Activated T-helper 1 cell treated with Interleukin-2 at 50 U/mL for 16 hours (primary cell): ENCODE data around the gene POLDIP3.

Experiments
- DNase-seq: peaks from one replicate; pipeline ENCODE4 v3.0.0-alpha.2; 2020; ENCODE audit warnings: low read depth

Gene POLDIP3, protein sequence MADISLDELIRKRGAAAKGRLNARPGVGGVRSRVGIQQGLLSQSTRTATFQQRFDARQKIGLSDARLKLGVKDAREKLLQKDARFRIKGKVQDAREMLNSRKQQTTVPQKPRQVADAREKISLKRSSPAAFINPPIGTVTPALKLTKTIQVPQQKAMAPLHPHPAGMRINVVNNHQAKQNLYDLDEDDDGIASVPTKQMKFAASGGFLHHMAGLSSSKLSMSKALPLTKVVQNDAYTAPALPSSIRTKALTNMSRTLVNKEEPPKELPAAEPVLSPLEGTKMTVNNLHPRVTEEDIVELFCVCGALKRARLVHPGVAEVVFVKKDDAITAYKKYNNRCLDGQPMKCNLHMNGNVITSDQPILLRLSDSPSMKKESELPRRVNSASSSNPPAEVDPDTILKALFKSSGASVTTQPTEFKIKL

DNA sequence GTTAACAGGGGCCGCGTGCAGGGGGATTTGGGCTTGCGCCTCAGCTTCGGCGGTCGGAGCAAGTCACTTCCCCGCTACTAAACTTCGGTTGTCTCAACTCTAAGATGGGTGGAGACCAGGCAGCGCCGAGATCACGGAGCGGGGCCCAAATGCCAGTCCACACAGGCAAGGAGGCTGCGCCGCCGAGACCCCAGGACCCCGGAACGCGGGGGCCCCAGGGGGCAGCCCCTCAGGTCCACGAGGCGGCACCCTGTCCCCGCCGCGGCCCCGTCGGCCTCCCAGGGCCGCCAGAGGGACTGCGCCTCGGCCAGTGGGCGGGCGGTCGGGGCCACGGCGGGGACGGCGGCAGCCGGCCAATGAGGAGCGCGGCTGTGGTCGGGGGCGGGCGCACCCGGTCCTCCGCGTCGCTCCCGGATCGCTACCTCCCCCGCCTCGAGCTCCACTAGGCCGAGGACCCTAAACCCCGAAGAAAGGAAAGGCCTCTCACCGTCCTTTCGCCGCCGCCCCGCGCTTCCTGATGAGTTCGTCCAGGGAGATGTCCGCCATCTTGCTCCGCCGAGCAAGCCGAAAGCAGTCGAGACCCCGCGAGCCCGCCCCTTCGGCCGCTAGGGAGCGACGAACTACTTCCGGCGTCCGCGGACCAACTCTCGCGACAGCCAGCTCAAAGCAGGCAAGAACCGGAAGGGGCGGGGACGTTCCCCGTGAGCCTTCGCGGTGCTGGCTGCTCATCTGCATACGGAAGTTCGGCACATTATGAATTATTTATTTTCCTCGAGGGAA lies at the start of gene POLDIP3:
Gene POLDIP3 (minus strand): TSS at position 572 of the 780 bp plus-strand sequence. CDS start 26 bp downstream, at position 546.
- DNase-seq, result peak; percentile 99

DNA sequence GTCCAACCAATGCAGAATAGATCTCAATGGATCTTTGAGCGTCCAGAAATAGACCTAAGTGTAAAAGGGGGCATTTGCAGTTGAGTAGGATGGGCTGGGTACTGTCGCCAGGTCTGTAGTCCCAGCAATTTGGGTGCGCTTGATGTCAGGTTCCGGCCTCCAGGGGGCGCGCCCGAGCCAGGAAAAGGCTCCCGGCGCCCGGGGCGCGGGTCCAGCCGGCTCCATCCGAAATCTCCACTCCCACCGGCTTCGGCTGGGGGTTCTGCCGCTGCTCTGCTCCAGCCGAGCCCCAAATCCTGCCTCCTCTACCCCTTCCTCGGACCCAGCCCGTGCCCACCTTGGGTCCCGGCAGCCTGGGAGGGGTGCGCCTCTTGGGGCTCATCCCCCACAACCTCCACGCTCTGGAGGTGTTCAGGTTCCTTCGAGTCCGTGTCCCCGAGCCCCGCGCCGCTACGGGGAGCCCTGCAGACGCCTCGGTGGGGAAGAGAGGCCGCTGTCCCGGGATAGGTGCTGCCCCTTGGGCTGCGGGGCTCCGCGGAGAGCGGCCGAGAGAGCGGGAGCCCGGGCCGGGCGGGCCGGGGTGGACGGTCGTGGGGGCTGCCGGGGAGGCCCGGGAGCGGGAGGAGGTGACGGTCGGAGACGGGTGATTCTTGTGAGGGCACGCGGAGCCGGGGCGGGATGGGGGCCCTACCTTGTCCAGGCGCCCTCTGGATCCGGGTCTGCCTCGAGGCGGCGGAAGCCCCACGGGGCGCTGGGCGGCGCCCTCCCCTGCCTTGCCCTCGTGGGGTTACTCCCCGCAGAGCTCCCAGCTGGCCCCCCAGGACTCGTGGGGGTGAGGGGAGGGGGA lies 47.5 kb upstream of the POLDIP3 start:
- peak; percentile 68 for DNase-seq

DNA sequence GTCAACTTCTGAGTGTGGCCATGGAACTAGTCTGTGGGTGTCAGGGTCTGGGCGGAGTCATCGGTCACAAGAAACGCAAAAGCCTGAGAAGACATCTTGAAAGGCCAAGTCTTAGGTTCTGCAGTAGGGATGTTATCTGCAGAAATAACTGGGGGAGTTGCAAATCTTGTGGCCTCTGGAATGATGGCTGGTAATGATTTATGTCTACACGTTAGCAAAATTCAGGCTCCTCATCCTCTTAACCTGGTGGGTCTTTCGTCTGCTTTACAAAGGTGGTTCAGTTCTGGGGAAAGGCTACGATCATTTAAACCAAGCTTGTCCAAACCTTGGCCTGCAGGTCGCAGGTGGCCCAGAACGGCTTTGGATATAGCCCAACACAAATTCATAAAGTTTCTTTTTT lies 41.9 kb upstream of the POLDIP3 start:
- DNase-seq, result no peak

DNA sequence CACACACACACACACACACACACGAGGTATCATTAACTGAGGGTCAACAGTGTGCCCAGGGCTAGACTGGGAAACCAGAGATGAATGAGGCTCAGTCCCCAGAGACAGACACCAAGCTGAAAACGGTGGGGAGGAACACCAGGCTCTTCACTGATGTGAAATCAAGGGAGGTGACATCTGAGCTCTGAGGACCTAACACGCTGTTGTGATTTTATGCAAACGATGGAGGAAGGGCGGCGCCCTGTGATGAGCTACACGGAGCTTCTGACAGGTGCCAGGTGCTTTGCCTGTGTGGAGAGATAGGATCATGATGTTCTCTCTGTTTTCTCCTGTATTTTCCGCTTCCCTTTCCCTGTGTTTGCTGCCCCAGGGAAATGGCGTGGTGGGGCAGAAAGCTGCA lies 41.0 kb upstream of the POLDIP3 start:
- DNase-seq, result no peak

DNA sequence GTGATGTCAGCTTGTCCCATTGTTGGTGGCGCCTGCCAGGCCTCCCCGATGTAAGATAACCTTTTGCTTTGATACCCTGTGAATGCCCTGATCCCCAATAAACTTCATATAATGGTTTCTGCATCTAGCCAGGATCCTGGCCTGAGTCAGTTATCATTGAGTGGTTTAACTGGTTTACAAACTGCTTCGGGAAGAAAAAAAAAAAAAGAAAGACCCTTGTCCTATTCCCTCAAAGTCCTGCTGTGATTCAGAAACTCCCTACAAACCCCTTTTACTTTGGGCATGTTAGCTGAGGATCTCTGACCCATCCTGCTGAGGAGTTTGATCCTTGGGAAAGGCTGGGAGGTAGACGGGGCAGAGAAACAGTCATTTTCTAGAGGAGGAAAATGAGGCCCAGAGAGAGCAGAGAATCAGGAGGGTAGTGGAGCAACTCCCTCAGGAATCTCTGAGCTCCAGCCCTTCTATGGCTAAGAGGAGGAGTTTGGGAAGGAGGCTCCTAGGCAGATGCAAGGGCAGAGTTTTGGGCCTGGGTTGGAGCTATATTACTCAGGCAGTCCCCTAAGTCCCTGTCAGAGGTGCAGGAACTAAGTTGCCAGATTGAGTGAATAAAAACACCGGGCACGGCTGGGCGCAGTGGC lies 39.9 kb upstream of the POLDIP3 start:
- DNase-seq, result no peak

DNA sequence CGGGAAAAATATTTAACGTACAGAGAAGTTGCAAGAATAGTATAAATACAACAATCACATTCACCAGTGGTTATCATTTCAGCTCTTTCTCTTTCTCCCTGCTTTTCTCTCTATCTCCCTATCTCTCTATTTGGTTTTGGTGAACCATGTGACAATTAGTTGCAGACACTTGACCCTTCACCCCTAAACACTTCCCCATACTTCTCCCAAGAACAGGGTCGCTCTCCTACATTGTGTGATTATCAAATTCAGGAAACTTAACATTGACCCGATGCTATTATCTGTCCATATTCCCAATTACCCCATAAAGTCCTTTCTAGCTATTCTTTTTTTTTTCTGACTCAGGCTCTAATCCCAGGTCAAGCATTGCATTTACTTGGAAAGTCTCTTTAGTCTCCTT lies 39.3 kb upstream of the POLDIP3 start:
- DNase-seq, result no peak

DNA sequence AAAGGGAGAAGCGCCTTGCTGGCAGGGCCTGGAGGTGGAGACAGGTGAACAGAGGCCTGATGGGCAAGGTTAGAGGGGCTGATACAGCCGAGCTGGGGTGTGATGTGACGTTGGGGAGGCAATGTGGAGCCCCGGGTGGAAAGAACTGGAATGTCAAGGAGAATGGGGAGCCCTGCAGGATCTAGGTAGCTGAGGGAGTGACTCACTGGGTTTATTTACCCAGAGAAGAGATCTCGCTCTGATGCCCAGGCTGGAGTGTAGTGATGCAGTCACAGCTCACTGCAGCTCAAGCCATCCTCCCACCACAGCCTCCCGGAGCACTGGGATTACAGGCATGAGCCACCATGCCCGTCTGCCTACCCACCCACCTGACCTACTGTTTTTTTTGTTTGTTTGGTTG lies 36.5 kb upstream of the POLDIP3 start:
- DNase-seq, result no peak

DNA sequence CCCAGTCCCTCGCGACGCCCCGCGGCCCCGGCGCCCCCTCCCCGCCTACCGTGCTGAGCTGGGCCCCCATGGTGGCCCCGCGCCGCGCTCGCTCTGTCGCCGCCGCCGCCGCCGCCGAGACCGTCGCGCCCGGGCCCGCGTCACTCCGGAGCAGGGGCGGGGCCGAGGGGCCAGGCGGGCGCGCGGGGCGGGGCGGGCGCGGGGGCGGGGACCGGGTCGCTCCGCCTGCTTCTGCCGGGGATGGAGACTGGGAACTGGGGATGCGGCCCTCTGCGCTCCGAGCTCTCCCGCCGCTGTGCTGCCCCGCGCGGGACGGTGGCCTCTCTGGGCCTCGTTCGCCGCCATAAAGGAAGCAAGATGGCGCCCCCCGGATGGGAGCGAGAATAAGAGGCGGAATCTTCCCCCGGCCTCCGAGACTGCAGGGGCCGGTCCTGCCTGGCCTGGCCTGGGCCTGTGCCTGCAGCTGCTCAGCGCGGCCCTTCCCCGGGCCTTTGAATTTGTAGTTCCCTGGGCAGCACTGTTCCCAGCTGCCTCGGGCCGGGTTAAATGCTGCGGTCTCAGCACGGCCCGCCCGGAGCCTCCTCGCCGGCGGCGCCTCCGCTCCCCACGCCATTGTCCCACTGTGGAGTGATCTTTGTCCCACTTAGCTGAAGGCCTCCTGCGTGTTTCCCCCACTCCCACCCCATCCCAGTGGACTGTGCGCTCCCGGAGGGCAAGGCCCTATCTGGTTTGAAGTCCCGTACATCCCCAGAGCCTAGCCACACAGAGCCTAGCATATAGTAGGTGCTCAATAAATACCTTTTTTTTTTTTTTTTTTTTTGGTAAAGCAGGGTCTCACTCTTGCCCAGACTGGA lies 34.8 kb upstream of the POLDIP3 start, which contains the start of gene CYB5R3:
Gene CYB5R3 (minus strand): TSS at position 147 of the 854 bp plus-strand sequence. CDS start 77 bp downstream, at position 70.
- DNase-seq, result peak; percentile 64

DNA sequence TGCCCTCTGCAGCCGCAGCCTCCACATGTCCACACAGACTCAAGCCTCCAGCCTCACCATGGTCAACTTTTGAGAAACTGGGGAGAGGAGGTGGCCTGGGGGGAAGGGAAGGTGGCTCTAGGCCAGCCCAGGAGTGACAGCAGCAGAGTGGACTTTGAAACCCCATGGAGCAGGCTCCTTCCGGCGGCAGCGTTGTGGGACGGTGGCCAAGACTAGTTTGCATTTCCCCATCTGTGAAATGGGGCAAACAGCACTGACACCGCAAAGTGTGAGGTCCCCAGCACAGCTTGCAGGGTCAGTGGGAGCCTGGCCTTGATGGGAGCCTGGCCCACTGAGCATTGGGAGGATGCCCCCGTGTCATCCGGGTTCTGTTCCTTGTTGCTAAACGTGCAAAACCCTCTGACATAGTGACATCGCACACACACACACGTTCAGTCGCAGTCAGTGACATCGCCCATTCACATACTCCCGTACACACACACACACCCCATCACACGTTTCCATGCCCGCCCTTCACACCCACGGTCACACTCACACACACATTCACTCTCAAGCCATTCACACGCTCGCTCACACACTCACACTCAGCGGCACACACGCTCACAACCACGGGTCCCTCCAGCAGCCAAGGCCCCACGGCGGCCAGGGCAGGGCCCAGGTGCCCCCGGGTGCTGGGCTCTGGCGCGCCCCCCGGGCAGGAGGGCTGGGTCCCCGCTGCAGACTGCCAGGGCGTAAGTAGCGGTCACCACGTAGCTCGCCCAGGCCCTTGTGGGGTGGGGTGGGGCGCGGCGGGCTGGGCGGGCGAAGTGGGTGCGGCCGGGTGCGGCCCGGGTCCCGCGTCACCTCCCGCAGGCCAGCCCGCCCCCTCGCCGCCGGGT lies 33.9 kb upstream of the POLDIP3 start:
- DNase-seq, result no peak

DNA sequence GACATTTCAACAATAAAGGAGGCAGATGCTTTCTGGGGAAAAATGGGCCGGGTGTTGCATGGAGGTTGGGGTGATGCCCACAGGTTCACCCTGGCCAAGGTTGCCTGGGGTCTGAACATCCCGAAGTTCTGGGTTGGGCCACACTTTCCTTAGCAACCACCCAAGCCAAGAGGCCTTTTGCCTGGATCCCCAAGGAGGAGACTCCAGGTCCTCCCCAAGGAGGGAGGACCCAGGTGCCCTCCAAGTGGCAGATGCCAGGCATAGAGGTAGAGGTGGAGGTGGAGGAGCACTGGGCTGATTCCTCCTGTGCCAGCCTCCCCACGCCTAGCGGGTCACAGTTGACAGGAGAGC lies 33.3 kb upstream of the POLDIP3 start:
- DNase-seq, result no peak

DNA sequence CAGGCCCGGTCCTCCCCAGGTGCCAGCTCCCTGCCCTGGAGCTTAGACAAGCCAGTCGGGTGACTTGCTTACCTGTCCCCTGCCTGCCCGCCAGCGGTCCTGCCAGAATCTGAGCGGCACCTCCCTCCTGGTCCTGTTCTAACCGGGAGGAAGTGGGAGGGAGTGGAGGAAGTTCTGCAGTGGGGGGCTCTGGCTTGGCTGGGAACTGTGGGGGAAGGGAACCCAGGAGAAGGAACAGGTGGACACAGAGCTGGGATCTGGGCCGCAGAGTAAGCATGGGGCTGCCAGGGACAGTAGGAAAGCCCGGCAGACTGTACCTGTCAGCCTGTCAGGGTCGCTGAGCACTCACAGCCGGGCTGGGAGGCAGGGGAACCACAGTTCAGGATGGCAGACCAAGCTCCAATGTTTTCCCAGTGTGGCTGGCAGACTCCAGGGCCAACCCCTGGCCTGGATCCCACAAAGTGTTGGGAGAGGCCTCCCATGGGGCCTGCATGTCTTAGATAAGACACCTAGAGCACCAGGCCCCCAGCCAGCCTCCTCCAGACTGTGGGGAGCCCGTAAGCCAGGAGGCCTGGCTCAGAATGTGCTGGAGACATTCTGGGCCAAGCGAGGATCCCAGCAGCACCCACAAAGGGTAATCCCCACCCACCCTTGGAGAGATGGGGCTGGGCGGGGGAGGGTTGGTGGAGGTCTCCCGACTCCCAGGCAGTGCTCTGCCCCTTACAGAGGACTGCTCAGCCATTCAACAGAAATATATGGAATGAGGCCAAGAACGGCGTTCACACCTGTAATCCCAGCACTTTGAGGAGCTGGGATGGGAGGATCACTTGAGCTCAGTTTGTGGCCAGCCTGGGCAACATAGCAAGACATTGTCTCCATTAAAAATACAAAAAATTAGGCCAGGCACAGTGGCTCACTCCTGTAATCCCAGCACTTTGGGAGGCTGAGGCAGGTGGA lies 32.2 kb upstream of the POLDIP3 start:
- DNase-seq, result no peak

DNA sequence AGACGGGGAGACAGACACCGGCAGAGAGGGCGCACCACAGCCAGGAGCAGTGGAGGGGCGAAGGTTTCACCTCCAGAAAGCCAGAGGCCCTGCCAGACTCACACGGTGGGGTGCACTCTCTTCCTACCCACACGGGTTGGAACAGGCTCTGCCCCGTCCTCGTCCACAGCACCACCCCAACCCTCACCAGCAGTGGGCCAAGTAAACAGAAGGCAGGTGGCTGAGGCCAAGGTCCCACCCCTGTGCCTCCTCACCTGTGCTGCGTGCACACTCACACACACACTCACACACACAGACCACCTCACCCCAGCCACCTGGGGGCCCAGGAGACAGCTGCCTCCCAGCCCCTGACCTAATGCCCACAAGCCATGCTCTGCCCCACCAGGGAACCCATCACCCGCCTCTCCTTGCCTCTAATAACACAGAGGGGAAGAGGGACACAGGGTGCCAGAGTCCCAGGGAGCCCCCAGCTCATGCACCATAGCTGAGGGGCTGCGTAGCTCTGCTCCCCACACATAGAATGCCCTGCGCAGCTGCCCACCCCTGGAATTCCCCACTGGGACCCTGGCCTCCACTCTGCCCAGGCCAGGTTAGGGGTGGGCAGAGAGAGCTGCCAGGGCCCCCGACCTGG lies 31.4 kb upstream of the POLDIP3 start:
- no peak for DNase-seq

DNA sequence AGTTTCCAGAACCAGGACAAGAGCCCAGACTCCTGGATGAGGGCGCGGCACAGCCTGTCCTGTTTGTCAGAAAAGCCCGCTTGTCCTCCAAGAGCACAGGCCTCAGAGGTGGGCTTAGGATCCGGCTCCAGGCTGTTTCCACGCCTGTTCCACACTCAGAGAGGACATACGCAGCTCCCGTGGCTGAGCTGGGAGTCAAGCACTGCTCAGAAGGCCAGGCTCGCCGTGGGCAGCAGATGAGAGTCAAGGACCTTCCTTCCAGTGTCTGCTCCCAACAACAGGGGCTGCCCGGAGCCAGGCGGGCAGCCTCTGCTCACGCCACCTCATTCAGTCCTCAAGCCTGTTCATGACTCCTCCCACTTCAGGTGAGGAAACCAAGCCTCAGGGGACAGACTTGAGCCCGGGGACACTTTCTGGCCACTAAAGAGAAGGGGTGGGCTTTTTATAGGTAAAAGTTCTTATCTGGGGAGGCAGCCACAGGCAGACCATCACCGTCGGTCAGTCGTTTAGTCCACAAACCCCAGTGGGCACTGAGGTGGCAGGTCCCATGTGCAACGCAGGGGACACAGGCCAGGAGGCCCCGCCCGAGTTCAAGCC lies 30.8 kb upstream of the POLDIP3 start:
- no peak for DNase-seq

DNA sequence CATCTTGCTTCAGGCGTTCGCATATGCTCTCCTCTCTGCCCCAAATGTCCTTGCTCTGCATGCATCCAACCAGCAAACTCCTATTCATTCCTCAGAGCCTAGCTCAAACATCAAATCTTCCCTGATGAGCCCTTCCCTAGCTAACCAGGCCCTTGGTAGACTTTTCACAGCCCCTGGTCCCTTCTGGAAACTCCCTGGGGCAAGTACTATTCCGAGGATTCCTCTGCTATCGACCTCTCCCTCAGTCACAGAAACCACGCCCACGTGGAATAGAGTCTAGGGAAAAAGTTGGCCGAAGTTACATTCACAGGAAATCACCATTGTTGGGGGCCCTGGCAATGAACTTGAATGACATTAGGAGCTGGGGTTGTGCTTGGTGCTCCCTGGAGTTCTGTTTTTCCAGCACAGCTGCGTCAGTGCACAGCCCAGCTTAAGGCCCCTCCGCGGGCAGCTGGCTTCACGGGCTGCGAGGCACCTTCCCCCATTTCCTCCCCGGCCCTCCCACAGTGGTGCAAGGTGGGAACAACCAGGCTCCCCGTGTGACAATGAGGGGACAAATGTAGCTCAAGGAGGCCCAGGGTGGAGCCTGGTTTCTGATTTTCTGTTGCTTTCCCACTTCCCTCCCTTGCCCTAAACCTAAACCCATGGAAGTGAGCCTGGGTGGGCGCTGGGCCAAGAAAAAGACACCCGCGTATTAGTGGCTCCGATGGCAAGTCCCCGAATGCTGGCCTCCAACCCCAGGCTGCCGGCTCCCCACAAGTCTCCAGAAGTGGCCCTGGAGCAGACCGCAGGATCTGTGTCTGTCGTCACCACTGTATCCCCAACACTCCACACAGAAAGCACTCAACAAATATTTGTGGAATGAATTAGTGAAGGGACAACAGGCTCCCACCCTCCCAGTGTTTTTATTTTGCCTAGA lies 30.0 kb upstream of the POLDIP3 start:
- no peak for DNase-seq

DNA sequence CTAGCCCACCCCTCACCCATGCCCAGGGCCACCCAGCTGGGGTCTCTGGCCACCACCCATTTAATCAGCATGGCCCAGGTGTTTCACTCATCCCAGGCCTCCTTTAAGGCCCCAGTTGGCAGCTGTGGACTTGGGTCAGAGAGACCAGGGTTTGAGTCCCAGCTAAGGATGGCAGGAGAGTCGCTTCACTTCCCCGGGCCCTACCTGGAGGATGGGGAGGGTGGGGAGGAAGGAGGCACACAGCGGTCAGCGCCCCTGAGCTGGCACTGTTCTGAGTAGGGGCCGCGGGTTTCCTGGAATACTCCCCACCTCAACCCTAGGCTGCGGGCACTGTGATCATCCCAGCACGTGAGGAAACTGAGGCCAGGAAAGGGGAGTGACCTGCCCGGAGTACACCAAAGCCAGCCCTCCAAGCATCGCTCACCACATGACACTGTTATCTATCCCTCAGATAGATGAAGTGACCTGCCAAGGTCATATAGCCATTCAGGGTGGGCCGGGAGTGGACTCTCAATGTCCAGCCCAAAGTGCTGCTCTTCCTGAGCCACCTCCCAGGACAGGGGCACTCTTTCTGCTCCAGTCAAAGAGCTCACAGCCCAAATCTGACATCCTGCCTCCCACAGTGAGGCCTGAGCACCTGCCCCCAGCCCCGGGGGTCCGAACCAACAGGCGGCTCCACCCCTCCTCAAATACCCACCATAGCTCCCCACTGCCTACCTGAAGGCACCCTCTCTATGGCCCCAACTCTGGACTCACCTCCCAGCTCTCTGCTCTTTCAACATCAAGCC lies 29.1 kb upstream of the POLDIP3 start:
- DNase-seq, result no peak
